ENCODE measurements around the gene ARHGEF3. TPM values are rescaled to one million over a fixed set of nuclear protein-coding genes. Genes with fewer than 3 reads are reported as not detected.

ARHGEF3 gene
- total RNA-seq, 1 donor from 2014 or later, result 72.2 TPM

DNA sequence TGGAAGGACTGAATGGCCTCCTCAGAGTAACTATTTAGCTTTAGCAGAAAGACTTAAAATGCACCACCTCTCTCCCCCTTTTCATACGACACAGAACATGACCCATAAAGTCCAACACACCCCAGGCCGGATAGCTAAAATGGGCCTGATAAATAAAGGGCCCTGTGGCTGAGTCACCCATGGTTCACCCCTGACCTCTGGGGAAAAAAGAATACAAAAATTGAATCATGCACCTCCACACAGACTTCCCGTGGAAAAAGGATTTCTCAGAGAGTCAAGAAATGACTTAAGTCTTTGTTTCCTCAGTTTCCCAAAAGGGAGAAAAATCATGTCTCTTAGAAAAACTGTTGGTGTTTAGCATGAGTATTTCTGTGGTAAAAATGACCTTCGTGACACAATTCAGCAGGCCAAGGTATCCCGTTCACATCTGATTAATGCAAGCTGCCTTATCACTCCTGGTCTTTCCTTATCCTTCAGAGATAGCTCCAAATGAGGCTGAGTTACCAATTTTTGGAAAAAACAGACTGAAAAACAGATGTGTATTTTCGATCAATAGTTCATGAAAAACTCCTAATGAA lies 34.0 kb upstream of the ARHGEF3 start:
- Mint-ChIP-seq H3K27me3 (no peaks in the 10 kb centered on the region), H3K27ac (no peak overlapping the region), H3K4me3 (ENCODE audit: low read depth) (no peak overlapping the region), H3K36me3 (ENCODE audit: insufficient read depth) (no peaks in the 10 kb centered on the region), H3K9me3 (ENCODE audit: low read depth) (no peaks in the 10 kb centered on the region), H3K4me1 (ENCODE audit: low read depth) (peaks cover 15% of the 10 kb centered on the region)
- TF ChIP-seq, protein P1, sequence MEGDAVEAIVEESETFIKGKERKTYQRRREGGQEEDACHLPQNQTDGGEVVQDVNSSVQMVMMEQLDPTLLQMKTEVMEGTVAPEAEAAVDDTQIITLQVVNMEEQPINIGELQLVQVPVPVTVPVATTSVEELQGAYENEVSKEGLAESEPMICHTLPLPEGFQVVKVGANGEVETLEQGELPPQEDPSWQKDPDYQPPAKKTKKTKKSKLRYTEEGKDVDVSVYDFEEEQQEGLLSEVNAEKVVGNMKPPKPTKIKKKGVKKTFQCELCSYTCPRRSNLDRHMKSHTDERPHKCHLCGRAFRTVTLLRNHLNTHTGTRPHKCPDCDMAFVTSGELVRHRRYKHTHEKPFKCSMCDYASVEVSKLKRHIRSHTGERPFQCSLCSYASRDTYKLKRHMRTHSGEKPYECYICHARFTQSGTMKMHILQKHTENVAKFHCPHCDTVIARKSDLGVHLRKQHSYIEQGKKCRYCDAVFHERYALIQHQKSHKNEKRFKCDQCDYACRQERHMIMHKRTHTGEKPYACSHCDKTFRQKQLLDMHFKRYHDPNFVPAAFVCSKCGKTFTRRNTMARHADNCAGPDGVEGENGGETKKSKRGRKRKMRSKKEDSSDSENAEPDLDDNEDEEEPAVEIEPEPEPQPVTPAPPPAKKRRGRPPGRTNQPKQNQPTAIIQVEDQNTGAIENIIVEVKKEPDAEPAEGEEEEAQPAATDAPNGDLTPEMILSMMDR (IDR thresholded peaks at IDR 0.05; ENCODE audit: unreplicated experiment), result no peak
- no peak for DNase-seq (ENCODE audit: low spot score, unreplicated experiment)

DNA sequence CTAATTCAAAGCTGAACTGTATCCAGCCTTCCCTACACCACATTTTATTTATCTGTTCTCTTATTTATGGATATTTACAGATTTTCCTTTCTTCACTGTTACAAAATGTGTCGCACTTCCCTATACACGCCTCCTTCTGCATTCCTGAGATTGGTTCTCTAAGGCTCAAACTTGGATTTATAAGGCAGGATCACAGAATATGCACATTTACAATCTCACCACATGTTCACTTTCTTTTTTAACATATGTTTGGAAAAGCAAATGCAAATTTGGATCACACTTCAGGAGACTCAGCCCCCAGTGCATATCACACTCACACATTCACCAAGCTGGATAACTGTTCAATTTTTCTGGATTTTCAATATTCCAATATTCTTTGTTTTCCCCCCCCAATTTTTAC lies 31.8 kb upstream of the ARHGEF3 start:
- TF ChIP-seq, protein P1 (IDR thresholded peaks at IDR 0.05; ENCODE audit: unreplicated experiment), result no peak
- Mint-ChIP-seq H3K27ac (no peak overlapping the region), H3K4me3 (ENCODE audit: low read depth) (no peak overlapping the region), H3K36me3 (ENCODE audit: insufficient read depth) (no peaks in the 10 kb centered on the region), H3K27me3 (no peaks in the 10 kb centered on the region), H3K4me1 (ENCODE audit: low read depth) (peaks cover 8% of the 10 kb centered on the region), H3K9me3 (ENCODE audit: low read depth) (no peaks in the 10 kb centered on the region)
- DNase-seq (ENCODE audit: low spot score, unreplicated experiment), result no peak

DNA sequence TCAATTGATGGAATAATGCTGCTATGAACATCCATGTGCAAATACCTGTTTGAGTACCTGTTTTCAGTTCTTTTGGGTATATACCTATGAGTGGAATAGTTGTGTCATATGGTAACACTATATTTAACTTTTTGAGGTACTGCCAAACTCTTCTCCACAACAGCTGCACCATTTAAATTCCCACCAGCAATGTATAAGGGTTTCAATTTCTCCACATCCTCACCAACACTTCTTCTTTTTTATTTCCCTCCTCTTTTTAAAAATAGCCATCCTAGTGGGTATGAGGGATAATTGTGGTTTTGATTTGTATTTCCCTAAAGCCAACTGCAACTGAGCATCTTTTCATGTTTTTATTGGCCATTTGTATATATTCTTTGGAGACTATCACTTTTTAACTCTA lies 31.3 kb upstream of the ARHGEF3 start:
- Mint-ChIP-seq H3K4me3 (ENCODE audit: low read depth) (no peak overlapping the region), H3K36me3 (ENCODE audit: insufficient read depth) (no peaks in the 10 kb centered on the region)

DNA sequence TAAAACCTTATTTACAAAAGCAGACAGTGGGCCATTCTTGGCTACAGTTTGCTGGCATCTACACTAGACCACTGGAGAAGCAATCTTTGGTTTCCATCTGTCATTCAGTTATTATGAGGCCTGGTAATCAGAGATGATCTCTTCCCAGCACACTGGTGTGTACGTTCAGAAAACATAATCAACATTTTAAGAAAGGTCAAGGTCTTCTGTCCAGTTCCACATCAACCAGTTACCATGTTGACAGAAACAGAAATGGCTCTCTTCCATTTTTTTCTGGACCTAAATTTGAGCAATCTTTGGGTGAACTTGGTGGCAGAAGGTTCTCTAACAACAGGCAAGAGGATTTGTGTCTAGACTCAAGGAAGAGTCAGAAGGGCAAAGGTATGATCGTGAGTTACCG lies 29.8 kb upstream of the ARHGEF3 start:
- Mint-ChIP-seq H3K27me3 (no peaks in the 10 kb centered on the region), H3K36me3 (ENCODE audit: insufficient read depth) (no peaks in the 10 kb centered on the region), H3K27ac (no peak overlapping the region), H3K9me3 (ENCODE audit: low read depth) (no peaks in the 10 kb centered on the region), H3K4me3 (ENCODE audit: low read depth) (no peak overlapping the region), H3K4me1 (ENCODE audit: low read depth) (peaks cover 6% of the 10 kb centered on the region)
- TF ChIP-seq, protein P1 (IDR thresholded peaks at IDR 0.05; ENCODE audit: unreplicated experiment), result no peak
- no peak for DNase-seq (ENCODE audit: low spot score, unreplicated experiment)

More for the DNA sequence above, 31.3 kb upstream of the ARHGEF3 start:
- no peaks in the 10 kb centered on the region for H3K9me3 Mint-ChIP-seq (ENCODE audit: low read depth)
- TF ChIP-seq, protein P1 (IDR thresholded peaks at IDR 0.05; ENCODE audit: unreplicated experiment), result no peak
- no peaks in the 10 kb centered on the region for H3K27me3 Mint-ChIP-seq
- no peak for DNase-seq (ENCODE audit: low spot score, unreplicated experiment)
- peaks cover 7% of the 10 kb centered on the region for H3K4me1 Mint-ChIP-seq (ENCODE audit: low read depth)
- H3K27ac Mint-ChIP-seq, result no peak overlapping the region

DNA sequence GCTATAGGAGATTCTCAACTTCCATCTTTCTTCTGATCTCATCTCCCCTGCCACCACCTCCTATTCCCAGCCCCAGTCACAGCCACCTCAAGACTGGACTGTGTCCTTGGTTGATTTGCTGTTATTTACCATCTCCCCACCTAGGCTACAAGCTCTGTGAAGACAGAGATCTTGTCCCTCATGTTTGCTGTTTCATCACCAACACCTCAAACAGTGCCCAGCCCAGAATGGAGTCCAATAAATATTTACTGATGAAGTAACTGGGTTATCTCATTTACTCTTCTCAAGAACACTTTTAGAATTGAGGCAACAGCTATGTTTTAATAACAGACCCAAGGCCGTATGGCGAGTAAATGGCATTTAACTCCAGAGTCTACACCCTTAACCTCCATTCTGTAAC lies 29.1 kb upstream of the ARHGEF3 start:
- no peaks in the 10 kb centered on the region for H3K27me3 Mint-ChIP-seq
- TF ChIP-seq, protein P1 (IDR thresholded peaks at IDR 0.05; ENCODE audit: unreplicated experiment), result no peak
- peaks cover 5% of the 10 kb centered on the region for H3K4me1 Mint-ChIP-seq (ENCODE audit: low read depth)
- no peaks in the 10 kb centered on the region for H3K36me3 Mint-ChIP-seq (ENCODE audit: insufficient read depth)
- DNase-seq (ENCODE audit: low spot score, unreplicated experiment), result no peak
- H3K27ac Mint-ChIP-seq, result no peak overlapping the region
- no peaks in the 10 kb centered on the region for H3K9me3 Mint-ChIP-seq (ENCODE audit: low read depth)
- no peak overlapping the region for H3K4me3 Mint-ChIP-seq (ENCODE audit: low read depth)
